BJ (cell line): Measurements from ENCODE around the gene SSBP3. TPM values are rescaled to one million over a fixed set of nuclear protein-coding genes. Genes with fewer than 3 reads are reported as not detected.

ENCODE experiments used
- CTCF ChIA-PET: fragments of 350-600 bp; formaldehyde crosslinking; extraction: SDS; loops from one replicate; lab custom pipeline; 2021; ENCODE audit warnings: antibody characterized with exemption, inconsistent platforms; lab: Yijun Ruan, JAX
- POLR2A ChIA-PET: fragments of 300-600 bp; sonication (Branson Sonifier 250); formaldehyde crosslinking; extraction: SDS; loops from one replicate; lab custom pipeline; 2021; ENCODE audit warnings: antibody characterized with exemption; lab: Charles Lee
- DNase-seq: peaks from one replicate; pipeline ENCODE4 v3.0.0-alpha.2; 2011; ENCODE audit warnings: low read depth
- H3K27me3 ChIP-seq: 2 replicates; pipeline ENCODE4 v1.6.0; 2011; ENCODE audit warnings: low read length; ENCODE audit not compliant: control insufficient read depth, insufficient read depth
- H3K36me3 ChIP-seq: 2 replicates; pipeline ENCODE4 v1.5.1; 2011; ENCODE audit warnings: low read length; ENCODE audit not compliant: control insufficient read depth, insufficient read depth
- H3K4me3 ChIP-seq: 2 replicates; pipeline ENCODE4 v1.5.1; 2011; ENCODE audit warnings: low read depth, mild to moderate bottlenecking, control low read depth, low read length
- polyA plus RNA-seq: library from polyadenylated mRNA; depleted of rRNA; stranded (reverse); fragments of >200 nt; gene quantifications from 2 replicates; pipeline ENCODE4 v1.2.3, GENCODE V29; 2011
- TF ChIP-seq, protein P1 (sequence below): IDR thresholded peaks from 2 replicates; pipeline ENCODE4 v1.5.1; 2011; ENCODE audit warnings: low read depth, mild to moderate bottlenecking, control low read depth, inconsistent platforms, low read length, moderate library complexity; ENCODE audit not compliant: insufficient read depth

Gene SSBP3
- polyA plus RNA-seq, 1 experiment, result 25.9 TPM

DNA sequence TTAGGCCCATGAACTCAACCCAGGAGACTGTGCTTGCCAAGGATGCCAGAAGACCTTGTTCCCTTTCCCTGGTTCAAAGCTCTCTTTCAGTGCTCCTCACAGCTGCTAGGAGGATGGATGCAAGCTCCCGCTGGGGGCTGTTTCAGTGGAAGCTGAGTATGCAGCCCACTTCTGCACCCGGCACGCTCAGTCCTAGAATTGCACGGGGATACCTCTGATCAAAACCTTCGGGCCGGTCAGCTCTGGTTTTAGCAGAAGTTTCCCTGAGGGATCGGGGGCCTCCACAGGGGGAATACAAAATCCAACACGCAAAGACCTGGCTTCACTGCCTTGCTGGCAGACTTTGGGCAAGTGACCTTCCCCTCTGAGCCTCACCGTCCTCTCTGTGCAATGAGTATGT, 4.2 kb upstream of the SSBP3 start:
- H3K36me3 ChIP-seq, result no peaks in the 10 kb centered on the region
- no peak for DNase-seq
- POLR2A ChIA-PET, result no interaction called here
- TF ChIP-seq, protein P1, sequence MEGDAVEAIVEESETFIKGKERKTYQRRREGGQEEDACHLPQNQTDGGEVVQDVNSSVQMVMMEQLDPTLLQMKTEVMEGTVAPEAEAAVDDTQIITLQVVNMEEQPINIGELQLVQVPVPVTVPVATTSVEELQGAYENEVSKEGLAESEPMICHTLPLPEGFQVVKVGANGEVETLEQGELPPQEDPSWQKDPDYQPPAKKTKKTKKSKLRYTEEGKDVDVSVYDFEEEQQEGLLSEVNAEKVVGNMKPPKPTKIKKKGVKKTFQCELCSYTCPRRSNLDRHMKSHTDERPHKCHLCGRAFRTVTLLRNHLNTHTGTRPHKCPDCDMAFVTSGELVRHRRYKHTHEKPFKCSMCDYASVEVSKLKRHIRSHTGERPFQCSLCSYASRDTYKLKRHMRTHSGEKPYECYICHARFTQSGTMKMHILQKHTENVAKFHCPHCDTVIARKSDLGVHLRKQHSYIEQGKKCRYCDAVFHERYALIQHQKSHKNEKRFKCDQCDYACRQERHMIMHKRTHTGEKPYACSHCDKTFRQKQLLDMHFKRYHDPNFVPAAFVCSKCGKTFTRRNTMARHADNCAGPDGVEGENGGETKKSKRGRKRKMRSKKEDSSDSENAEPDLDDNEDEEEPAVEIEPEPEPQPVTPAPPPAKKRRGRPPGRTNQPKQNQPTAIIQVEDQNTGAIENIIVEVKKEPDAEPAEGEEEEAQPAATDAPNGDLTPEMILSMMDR, result no peak
- H3K4me3 ChIP-seq, result no peak overlapping the region
- CTCF ChIA-PET, result interaction anchor here (0.7 to 1.2 kb wide), 2 partner anchors 66 to 356 kb away, joined by 3 read pairs; no protein-coding TSS in a partner anchor
- H3K27me3 ChIP-seq, result peaks cover 1% of the 10 kb centered on the region; the same call in 1 of the 2 replicates

DNA sequence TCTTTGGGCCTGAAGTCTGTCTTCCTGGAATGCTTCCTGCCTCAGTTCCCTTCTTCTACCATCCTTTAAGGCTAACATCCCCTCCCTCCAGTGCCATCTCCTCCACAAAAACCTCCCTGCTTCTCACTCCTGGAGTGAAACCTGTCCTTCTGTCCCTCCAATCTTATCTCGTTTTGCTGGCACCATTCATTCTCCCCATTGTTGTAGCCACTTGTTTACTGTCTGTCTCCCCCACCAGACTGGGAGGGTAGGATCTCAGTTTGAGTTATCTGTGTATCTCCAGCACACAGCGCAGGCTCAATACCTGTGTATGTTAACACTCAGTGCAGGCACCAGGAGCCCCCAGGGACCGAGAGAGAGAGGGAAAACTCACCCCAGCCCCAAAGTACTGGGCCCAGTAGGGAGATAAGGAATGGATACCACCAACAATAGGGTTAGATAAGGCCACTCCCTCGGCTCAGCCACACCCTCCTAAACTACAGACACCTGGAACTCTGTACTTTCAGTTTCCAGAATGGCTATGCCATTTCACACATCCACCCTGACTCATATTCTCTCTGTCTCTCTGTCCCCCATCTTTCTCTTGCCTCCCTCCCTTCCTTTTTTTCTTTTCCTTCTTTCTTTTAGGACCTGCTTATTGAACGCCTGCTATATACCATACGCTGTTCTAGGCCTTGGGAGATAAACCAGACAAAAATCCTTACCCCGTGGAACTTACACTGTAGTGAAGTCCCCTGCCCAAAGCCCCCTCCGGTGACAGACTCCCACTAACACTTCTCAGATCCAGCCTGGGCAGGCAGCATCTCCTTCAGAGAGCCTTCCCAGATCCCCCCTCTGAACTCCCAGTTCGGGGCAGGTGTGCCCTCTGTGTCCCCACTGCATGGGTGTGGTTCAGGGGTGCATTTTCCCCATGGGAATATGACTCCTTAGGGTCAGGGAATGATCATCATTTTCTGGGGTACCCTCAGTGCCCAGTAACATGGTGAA, 3.3 kb upstream of the SSBP3 start:
- no peaks in the 10 kb centered on the region for H3K36me3 ChIP-seq
- no peak overlapping the region for H3K4me3 ChIP-seq
- POLR2A ChIA-PET, result no interaction called here
- TF ChIP-seq, protein P1, result no peak
- no peak for DNase-seq
- no peaks in the 10 kb centered on the region for H3K27me3 ChIP-seq
- CTCF ChIA-PET, result interaction anchor here (0.7 to 1.2 kb wide), 2 partner anchors 67 to 355 kb away, joined by 3 read pairs; no protein-coding TSS in a partner anchor

DNA sequence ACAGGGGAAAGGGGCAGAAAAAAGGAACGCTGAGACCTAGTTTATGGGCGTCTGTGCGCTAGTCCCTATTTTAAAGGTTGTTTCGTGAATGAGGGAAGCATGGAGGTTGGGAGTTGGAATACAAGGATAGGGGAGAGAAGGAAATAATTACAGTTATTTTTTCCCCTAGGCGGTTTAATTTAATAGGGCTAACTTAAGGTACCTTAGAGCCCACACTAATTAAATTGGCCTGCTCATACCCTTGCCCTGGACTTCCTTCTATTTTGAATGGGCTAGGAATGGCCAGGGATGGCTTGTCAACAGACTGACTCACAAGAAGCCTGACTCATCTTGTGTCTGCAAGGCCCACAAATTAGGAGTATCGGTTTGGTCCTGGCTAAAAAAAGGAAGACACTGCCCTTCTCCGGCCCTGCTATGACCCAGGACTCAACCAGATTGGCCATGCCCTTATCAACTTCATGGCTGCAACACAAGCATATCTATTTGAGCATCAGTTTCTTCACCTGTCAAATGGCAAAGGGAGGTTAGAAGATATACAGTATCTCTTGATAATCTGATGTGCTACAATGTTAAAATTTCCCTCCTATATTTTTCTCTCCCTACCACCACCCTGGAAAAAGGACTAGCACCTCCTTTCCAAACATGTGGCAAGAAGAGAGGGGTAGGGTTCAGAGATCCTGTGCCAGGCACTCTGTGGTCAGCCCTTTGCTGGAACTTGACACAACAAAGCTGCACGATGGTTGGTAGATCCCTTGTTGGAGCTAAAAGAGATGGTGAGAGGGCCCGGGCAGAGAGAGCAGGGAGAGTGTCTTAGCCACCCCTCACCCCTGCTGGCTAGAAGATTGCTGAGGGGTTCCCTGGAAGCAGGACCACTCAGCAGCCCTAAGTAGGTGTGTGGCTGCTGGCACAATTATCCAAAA, 2.2 kb upstream of the SSBP3 start:
- no peaks in the 10 kb centered on the region for H3K36me3 ChIP-seq
- peak; percentile 66 for DNase-seq
- H3K4me3 ChIP-seq, result no peak overlapping the region
- ChIA-PET CTCF (interaction anchor here (0.6 to 3.0 kb wide), 5 partner anchors 24 to 287 kb away, joined by 3 to 15 read pairs (median 12); no protein-coding TSS in a partner anchor), POLR2A (interaction anchor here (0.8 to 1.0 kb wide), 2 partner anchors 78 to 79 kb away, joined by 5 to 10 read pairs; no protein-coding TSS in a partner anchor)
- no peaks in the 10 kb centered on the region for H3K27me3 ChIP-seq
- TF ChIP-seq, protein P1, result no peak

DNA sequence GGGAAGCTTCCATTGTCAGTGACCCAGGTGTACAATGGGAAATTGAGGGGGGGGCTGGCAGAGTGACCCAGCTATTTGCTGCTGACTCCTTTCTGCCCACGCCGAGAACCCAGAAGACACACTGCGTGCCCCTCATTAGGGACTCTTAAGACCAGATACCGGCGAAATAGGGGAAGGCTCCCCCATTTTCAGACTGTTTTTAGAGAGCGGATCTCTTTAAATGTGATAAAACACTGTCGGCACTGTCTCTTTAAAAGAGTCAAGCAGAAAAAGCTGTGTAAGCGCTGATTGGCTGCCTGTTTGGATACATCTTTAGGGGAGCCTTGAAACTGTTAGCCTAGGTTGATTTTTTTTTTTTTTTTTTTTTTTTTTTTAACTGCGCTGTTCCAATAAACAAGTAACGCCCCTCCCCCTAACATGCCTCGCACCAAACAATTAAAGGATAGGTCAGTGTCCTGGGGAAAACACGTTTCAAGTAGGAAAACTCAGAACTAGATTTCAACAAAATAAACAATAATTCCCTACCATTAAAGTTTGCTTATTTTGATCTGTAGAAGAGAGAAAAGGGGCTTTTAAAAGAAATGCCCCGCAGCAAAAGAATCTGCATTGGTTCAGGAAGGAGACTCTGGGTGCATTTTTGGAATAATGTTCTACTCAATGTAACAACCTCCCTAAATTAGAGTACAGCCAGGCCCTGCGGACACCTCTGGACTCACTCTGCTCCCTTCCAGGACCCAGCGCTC, 1.4 kb upstream of the SSBP3 start:
- TF ChIP-seq, protein P1, result no peak
- ChIA-PET CTCF (interaction anchor here (0.6 to 3.0 kb wide), 11 partner anchors 19 to 286 kb away, joined by 3 to 15 read pairs (median 4); no protein-coding TSS in a partner anchor), POLR2A (interaction anchor here (0.8 to 1.0 kb wide), 2 partner anchors 79 to 80 kb away, joined by 5 to 10 read pairs; no protein-coding TSS in a partner anchor)
- Histone ChIP-seq H3K36me3 (0 out of 2 replicates have a peak, but pooled peaks cover 1% of the 10 kb centered on the region), H3K4me3 (peak overlapping the region; percentile 82), H3K27me3 (no peaks in the 10 kb centered on the region)
- DNase-seq, result peak; percentile 73
